Stimulated activated CD8-positive, alpha-beta memory T cell treated with anti-CD3 and anti-CD28 coated beads, Interleukin-7, amount 100 ng/mL, for 24 hours (primary cell): ENCODE data around the gene STAT5B.
"Not testable (repeated sequence)": the region's sequence is repeated elsewhere in the genome, so short reads cannot be mapped to it uniquely, and the experiment has no call there.

Experiments
- DNase-seq: peaks from one replicate; pipeline ENCODE4 v3.0.0-alpha.2; 2020; ENCODE audit warnings: low read depth

Gene STAT5B

GRCh38 chr17:42276359-42276608 lies at the start of gene STAT5B:
Gene STAT5B (minus strand): TSS chr17:42276391. CDS start chr17:42232127, 44,264 bp downstream.
- peak; percentile 28 for DNase-seq

GRCh38 chr17:42325026-42325425 lies 48.8 kb upstream of the STAT5B start:
- no peak for DNase-seq

- no peak for DNase-seq
Measured at GRCh38 chr17:42323268-42323773, 47.1 kb upstream of the STAT5B start.

GRCh38 chr17:42322382-42323267 lies 46.4 kb upstream of the STAT5B start:
- peak; percentile 93 for DNase-seq

- no peak for DNase-seq
Measured at GRCh38 chr17:42321555-42321954, 45.4 kb upstream of the STAT5B start.

- DNase-seq: not testable (repeated sequence)
Measured at GRCh38 chr17:42317967-42318366, 41.8 kb upstream of the STAT5B start.

GRCh38 chr17:42317266-42317845 lies 41.2 kb upstream of the STAT5B start:
- DNase-seq: no peak

- DNase-seq: no peak
Measured at GRCh38 chr17:42316755-42317154, 40.6 kb upstream of the STAT5B start.

- DNase-seq: no peak
Measured at GRCh38 chr17:42315402-42316156, 39.4 kb upstream of the STAT5B start.

GRCh38 chr17:42313773-42314566 lies 37.8 kb upstream of the STAT5B start:
- DNase-seq: no peak

GRCh38 chr17:42313389-42313772 lies 37.2 kb upstream of the STAT5B start:
- DNase-seq: no peak

GRCh38 chr17:42312285-42313130 lies 36.3 kb upstream of the STAT5B start:
- DNase-seq: peak; percentile 49

GRCh38 chr17:42312035-42312284 lies 35.8 kb upstream of the STAT5B start:
- no peak for DNase-seq

- DNase-seq: no peak
Measured at GRCh38 chr17:42311240-42312034, 35.2 kb upstream of the STAT5B start.

GRCh38 chr17:42310787-42311215 lies 34.6 kb upstream of the STAT5B start:
- no peak for DNase-seq

GRCh38 chr17:42309986-42310786 lies 34.0 kb upstream of the STAT5B start:
- no peak for DNase-seq

GRCh38 chr17:42309142-42309541 lies 33.0 kb upstream of the STAT5B start:
- no peak for DNase-seq

GRCh38 chr17:42308446-42308845 lies 32.3 kb upstream of the STAT5B start:
- DNase-seq: no peak

GRCh38 chr17:42307362-42307927 lies 31.3 kb upstream of the STAT5B start:
- DNase-seq: no peak

GRCh38 chr17:42306385-42306667 lies 30.1 kb upstream of the STAT5B start:
- DNase-seq: no peak
